GM23338 (cell line): ENCODE measurements around the gene ETFA. TPM values are rescaled to one million over a fixed set of nuclear protein-coding genes. Genes with fewer than 3 reads are reported as not detected.

ENCODE experiments used
- ATAC-seq: fragments of 200-7000 bp; cut with Tn5 transposase; 3 replicates; pipeline ENCODE4 v1.9.1; 2020
- DNase-seq: peaks from one replicate; pipeline ENCODE4 v3.0.0-alpha.2; 2015; ENCODE audit warnings: low spot score
- H2AFZ ChIP-seq: fragments of 200-600 bp; sonication (generic); 2 replicates; pipeline ENCODE4 v1.8.0; 2016; ENCODE audit warnings: antibody characterized with exemption, mild to moderate bottlenecking, moderate library complexity
- H3F3A ChIP-seq: fragments of 200-600 bp; sonication (generic); replicated peaks from 2 replicates; pipeline ENCODE4 v1.8.0; 2017; ENCODE audit warnings: antibody characterized with exemption, mixed run types, low read depth
- H3K27ac ChIP-seq: fragments of 200-600 bp; sonication (generic); 2 replicates; pipeline ENCODE4 v1.6.1; 2016; ENCODE audit warnings: low read depth
- H3K27me3 ChIP-seq: fragments of 200-600 bp; sonication (generic); 2 replicates; pipeline ENCODE4 v1.8.0; 2016; ENCODE audit warnings: mild to moderate bottlenecking, mixed run types, moderate library complexity; ENCODE audit not compliant: insufficient read depth
- H3K36me3 ChIP-seq: fragments of 200-600 bp; sonication (generic); 2 replicates; pipeline ENCODE4 v1.8.0; 2016; ENCODE audit warnings: mild to moderate bottlenecking; ENCODE audit not compliant: insufficient read depth
- H3K4me1 ChIP-seq: fragments of 200-600 bp; sonication (generic); 2 replicates; pipeline ENCODE4 v1.8.0; 2016; ENCODE audit warnings: mild to moderate bottlenecking, moderate library complexity; ENCODE audit not compliant: insufficient read depth
- H3K4me2 ChIP-seq: fragments of 200-600 bp; sonication (generic); 2 replicates; pipeline ENCODE4 v1.7.1; 2017; ENCODE audit warnings: mixed run types
- H3K4me3 ChIP-seq: fragments of 200-600 bp; sonication (generic); 2 replicates; pipeline ENCODE4 v1.6.1; 2016; ENCODE audit warnings: mixed run types
- H3K79me2 ChIP-seq: fragments of 200-600 bp; sonication (generic); replicated peaks from 2 replicates; pipeline ENCODE4 v1.8.0; 2017; ENCODE audit warnings: mild to moderate bottlenecking; ENCODE audit not compliant: insufficient read depth
- H3K9me2 ChIP-seq: fragments of 200-600 bp; sonication (generic); 2 replicates; pipeline ENCODE4 v1.8.0; 2017; ENCODE audit not compliant: insufficient read depth
- H4K20me1 ChIP-seq: fragments of 200-600 bp; sonication (generic); replicated peaks from 2 replicates; pipeline ENCODE4 v1.8.0; 2017; ENCODE audit warnings: mild to moderate bottlenecking; ENCODE audit not compliant: insufficient read depth
- H3K27ac Mint-ChIP-seq: 2 replicates; pipeline ENCODE4 v1.8.0; 2020; ENCODE audit warnings: inconsistent platforms, mild to moderate bottlenecking, moderate library complexity, mixed read lengths
- H3K27me3 Mint-ChIP-seq: 3 replicates; pipeline ENCODE4 v1.8.0; 2022; ENCODE audit warnings: low read depth, mild to moderate bottlenecking, moderate library complexity, mixed read lengths, inconsistent platforms; ENCODE audit not compliant: insufficient read depth, poor library complexity
- H3K36me3 Mint-ChIP-seq: 3 replicates; pipeline ENCODE4 v1.8.0; 2021; ENCODE audit warnings: low read depth, mild to moderate bottlenecking, inconsistent platforms, moderate library complexity, mixed read lengths
- H3K4me1 Mint-ChIP-seq: 3 replicates; pipeline ENCODE4 v1.8.0; 2020; ENCODE audit warnings: mild to moderate bottlenecking, inconsistent platforms, mixed read lengths
- H3K4me3 Mint-ChIP-seq: 3 replicates; pipeline ENCODE4 v1.8.0; 2021; ENCODE audit warnings: moderate library complexity, mild to moderate bottlenecking, inconsistent platforms, mixed read lengths
- H3K9me3 Mint-ChIP-seq: 3 replicates; pipeline ENCODE4 v1.8.0; 2020; ENCODE audit warnings: moderate library complexity, mild to moderate bottlenecking, inconsistent platforms, mixed read lengths
- ETS1 ChIP-seq: IDR thresholded peaks from 2 replicates; pipeline ENCODE4 v1.6.1; 2016; ENCODE audit warnings: antibody characterized with exemption
- EZH2 ChIP-seq: fragments of 200-600 bp; sonication (generic); IDR thresholded peaks from one replicate; pipeline ENCODE4 v1.8.0; 2017; ENCODE audit warnings: antibody characterized with exemption, mild to moderate bottlenecking, low read depth; ENCODE audit not compliant: unreplicated experiment
- JUNB ChIP-seq: IDR thresholded peaks from one replicate; pipeline ENCODE4 v1.6.1; 2016; ENCODE audit warnings: antibody characterized with exemption; ENCODE audit not compliant: unreplicated experiment
- NANOG ChIP-seq: IDR thresholded peaks from 2 replicates; pipeline ENCODE4 v1.6.1; 2016; ENCODE audit warnings: antibody characterized with exemption, borderline replicate concordance
- POLR2AphosphoS5 ChIP-seq: IDR thresholded peaks from 2 replicates; pipeline ENCODE4 v1.6.1; 2016; ENCODE audit warnings: antibody characterized with exemption, low read depth
- STAT1 ChIP-seq: IDR thresholded peaks from one replicate; pipeline ENCODE4 v1.6.1; 2016; ENCODE audit warnings: antibody characterized with exemption; ENCODE audit not compliant: unreplicated experiment
- ZNF462 ChIP-seq: fragments of 250-450 bp; sonication (Bioruptor Pico); IDR thresholded peaks from 2 replicates; pipeline ENCODE4 v1.5.0; 2020; ENCODE audit warnings: mild to moderate bottlenecking, moderate library complexity
- polyA plus RNA-seq: library from polyadenylated mRNA; unstranded; fragments of >200 nt; fragmentation: Nextera tagmentation; extraction: Ambion mirVana; gene quantifications from 2 replicates; pipeline ENCODE4 v1.2.1, GENCODE V29; 2016
- total RNA-seq: library from RNA; depleted of rRNA; stranded (reverse); fragments of >200 nt; shearing (Covaris generic); gene quantifications from 2 replicates; pipeline ENCODE4 v1.2.3, GENCODE V29; 2014
- TF ChIP-seq, protein P1 (sequence below): IDR thresholded peaks from one replicate; pipeline ENCODE4 v1.6.1; 2018; ENCODE audit warnings: antibody characterized with exemption; ENCODE audit not compliant: unreplicated experiment

Gene ETFA
- total and polyA plus RNA-seq, 2 experiments from 2014 or later = 52.9 to 69.1 TPM

- no peak for TF ChIP-seq ZNF462 (CRISPR knock-in tag)
- no peak for TF ChIP-seq POLR2AphosphoS5
- no peak for TF ChIP-seq JUNB
- TF ChIP-seq EZH2 = no peak
- no peak for TF ChIP-seq STAT1
- TF ChIP-seq ETS1 = no peak
- TF ChIP-seq NANOG = no peak
Measured at GRCh38 chr15:76359152-76359551, 47.9 kb upstream of the ETFA start (continued).

- H3F3A ChIP-seq = no peaks in the 10 kb centered on the region
- TF ChIP-seq, protein P1, sequence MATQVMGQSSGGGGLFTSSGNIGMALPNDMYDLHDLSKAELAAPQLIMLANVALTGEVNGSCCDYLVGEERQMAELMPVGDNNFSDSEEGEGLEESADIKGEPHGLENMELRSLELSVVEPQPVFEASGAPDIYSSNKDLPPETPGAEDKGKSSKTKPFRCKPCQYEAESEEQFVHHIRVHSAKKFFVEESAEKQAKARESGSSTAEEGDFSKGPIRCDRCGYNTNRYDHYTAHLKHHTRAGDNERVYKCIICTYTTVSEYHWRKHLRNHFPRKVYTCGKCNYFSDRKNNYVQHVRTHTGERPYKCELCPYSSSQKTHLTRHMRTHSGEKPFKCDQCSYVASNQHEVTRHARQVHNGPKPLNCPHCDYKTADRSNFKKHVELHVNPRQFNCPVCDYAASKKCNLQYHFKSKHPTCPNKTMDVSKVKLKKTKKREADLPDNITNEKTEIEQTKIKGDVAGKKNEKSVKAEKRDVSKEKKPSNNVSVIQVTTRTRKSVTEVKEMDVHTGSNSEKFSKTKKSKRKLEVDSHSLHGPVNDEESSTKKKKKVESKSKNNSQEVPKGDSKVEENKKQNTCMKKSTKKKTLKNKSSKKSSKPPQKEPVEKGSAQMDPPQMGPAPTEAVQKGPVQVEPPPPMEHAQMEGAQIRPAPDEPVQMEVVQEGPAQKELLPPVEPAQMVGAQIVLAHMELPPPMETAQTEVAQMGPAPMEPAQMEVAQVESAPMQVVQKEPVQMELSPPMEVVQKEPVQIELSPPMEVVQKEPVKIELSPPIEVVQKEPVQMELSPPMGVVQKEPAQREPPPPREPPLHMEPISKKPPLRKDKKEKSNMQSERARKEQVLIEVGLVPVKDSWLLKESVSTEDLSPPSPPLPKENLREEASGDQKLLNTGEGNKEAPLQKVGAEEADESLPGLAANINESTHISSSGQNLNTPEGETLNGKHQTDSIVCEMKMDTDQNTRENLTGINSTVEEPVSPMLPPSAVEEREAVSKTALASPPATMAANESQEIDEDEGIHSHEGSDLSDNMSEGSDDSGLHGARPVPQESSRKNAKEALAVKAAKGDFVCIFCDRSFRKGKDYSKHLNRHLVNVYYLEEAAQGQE = no peak
Measured at GRCh38 chr15:76358453-76358852, 47.2 kb upstream of the ETFA start.

More at GRCh38 chr15:76358453-76358852, 47.2 kb upstream of the ETFA start:
- Mint-ChIP-seq H3K4me1 (no peaks in the 10 kb centered on the region), H3K27me3 (peaks cover 3% of the 10 kb centered on the region), H3K4me3 (no peak overlapping the region), H3K27ac (no peak overlapping the region), H3K36me3 (no peaks in the 10 kb centered on the region), H3K9me3 (no peaks in the 10 kb centered on the region)
- DNase-seq = no peak
- Histone ChIP-seq H3K4me2 (no peak overlapping the region), H3K4me1 (no peaks in the 10 kb centered on the region), H3K4me3 (no peak overlapping the region), H3K79me2 (no peaks in the 10 kb centered on the region), H3K27me3 (no peaks in the 10 kb centered on the region), H3K27ac (no peak overlapping the region), H3K9me2 (peaks cover 7% of the 10 kb centered on the region; the same call in 1 of the 2 replicates), H4K20me1 (no peaks in the 10 kb centered on the region), H2AFZ (no peak overlapping the region), H3K36me3 (no peaks in the 10 kb centered on the region)
- no peak for ATAC-seq
